GM12873 (cell line): ENCODE data around the gene FHL1.

Source experiments
- TF ChIP-seq, protein P1 (sequence below): IDR thresholded peaks from 2 replicates; pipeline ENCODE4 v1.5.1; 2012; ENCODE audit warnings: low read depth, mild to moderate bottlenecking, moderate library complexity, low read length, control low read depth; ENCODE audit not compliant: insufficient read depth; ENCODE audit errors: missing control alignments

The FHL1 gene

GRCh38 chrX:136130931-136131833 lies 16.2 kb upstream of the FHL1 start:
- TF ChIP-seq, protein P1, sequence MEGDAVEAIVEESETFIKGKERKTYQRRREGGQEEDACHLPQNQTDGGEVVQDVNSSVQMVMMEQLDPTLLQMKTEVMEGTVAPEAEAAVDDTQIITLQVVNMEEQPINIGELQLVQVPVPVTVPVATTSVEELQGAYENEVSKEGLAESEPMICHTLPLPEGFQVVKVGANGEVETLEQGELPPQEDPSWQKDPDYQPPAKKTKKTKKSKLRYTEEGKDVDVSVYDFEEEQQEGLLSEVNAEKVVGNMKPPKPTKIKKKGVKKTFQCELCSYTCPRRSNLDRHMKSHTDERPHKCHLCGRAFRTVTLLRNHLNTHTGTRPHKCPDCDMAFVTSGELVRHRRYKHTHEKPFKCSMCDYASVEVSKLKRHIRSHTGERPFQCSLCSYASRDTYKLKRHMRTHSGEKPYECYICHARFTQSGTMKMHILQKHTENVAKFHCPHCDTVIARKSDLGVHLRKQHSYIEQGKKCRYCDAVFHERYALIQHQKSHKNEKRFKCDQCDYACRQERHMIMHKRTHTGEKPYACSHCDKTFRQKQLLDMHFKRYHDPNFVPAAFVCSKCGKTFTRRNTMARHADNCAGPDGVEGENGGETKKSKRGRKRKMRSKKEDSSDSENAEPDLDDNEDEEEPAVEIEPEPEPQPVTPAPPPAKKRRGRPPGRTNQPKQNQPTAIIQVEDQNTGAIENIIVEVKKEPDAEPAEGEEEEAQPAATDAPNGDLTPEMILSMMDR, result no peak

DNA sequence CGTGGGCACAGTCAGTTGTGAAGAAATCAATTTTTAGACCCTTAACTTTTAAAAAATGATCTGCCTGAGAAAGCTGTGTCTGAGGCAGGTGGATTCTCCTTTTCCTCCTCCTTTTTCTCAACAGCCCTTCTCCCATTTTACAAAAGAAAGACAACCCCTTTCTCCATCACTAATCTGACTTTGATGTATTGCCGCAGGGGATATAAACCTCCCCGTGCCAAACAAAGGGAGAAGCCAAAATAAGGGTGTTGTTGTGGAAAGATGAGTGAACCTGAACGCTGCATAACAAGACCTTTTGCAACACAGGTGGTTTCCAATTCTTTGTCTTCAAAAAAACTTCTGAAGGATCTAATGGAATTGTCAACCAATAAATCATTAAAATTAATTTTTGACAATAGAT lies 8.4 kb upstream of the FHL1 start:
- TF ChIP-seq, protein P1, result no peak

- TF ChIP-seq, protein P1, result no peak
Measured at GRCh38 chrX:136141569-136141968, 5.8 kb upstream of the FHL1 start.

DNA sequence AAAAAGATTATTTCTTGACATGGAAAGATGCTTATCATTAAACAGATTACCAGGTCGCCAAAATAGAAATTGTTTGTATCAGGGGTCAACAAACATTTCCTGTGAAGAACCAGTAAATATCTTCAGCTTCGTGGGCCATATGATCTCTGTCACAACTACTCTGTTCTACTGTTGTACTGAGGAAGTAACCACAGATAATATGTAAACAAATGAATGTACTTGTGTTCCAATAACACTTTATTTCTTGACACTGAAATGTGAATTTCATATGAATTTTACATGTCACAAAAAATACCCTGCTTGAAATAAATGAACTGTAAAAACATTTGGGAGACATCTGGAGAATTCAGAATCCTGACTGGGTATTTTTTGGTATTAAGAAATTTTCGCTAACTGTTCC lies 4.7 kb upstream of the FHL1 start:
- TF ChIP-seq, protein P1, result no peak

- TF ChIP-seq, protein P1, result no peak
Measured at GRCh38 chrX:136143711-136144110, 3.6 kb upstream of the FHL1 start.

GRCh38 chrX:136146614-136147314 lies 569 bp upstream of the FHL1 start:
- TF ChIP-seq, protein P1, result no peak

DNA sequence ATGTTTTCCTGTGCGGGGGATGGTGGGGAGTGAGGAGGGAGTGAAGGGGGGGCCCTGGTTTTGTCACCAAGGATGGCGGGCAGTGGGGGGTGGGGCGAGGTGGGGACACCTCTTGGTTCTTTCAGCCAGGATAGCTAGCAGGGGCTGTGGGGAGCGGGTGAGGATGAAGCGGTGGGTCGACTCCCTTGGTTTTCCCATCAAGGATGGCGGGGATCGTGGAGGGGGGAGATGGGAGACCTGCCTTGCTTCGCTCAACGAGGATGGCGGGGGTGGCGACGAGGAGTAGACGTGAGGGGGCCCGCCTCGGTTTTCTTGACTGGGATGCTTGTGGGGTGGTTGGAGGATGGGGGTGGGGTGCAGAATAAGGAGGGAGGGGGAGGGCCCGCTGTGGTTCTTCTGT lies 643 bp downstream of the FHL1 start:
- TF ChIP-seq, protein P1, result no peak
